Neural progenitor cell (in vitro differentiated cells): ENCODE results near the gene PIAS1. TPM values are rescaled to one million over a fixed set of nuclear protein-coding genes. Genes with fewer than 3 reads are reported as not detected.
A peak's percentile ranks its signal among the peaks of the same experiment; 100 is the strongest.

Experiments
- DNase-seq: peaks from one replicate; pipeline ENCODE4 v3.0.0-alpha.2; 2016; ENCODE audit warnings: low spot score
- H2AFZ ChIP-seq: fragments of 200-600 bp; sonication (generic); replicated peaks from 2 replicates; pipeline ENCODE4 v1.6.1; 2016; ENCODE audit warnings: antibody characterized with exemption
- H3F3A ChIP-seq: fragments of 200-600 bp; sonication (generic); 2 replicates; pipeline ENCODE4 v1.6.1; 2016; ENCODE audit warnings: antibody characterized with exemption, low read depth
- H3K27ac ChIP-seq: fragments of 200-600 bp; sonication (generic); 2 replicates; pipeline ENCODE4 v1.5.1; 2016; ENCODE audit warnings: mild to moderate bottlenecking
- H3K27me3 ChIP-seq: fragments of 200-600 bp; sonication (generic); 2 replicates; pipeline ENCODE4 v1.6.1; 2016; ENCODE audit warnings: mild to moderate bottlenecking, moderate library complexity
- H3K36me3 ChIP-seq: fragments of 200-600 bp; sonication (generic); 2 replicates; pipeline ENCODE4 v1.5.1; 2016
- H3K4me1 ChIP-seq: fragments of 200-600 bp; sonication (generic); 2 replicates; pipeline ENCODE4 v1.6.1; 2016; ENCODE audit warnings: mixed run types
- H3K4me2 ChIP-seq: fragments of 200-600 bp; sonication (generic); 2 replicates; pipeline ENCODE4 v1.6.1; 2016
- H3K4me3 ChIP-seq: fragments of 200-600 bp; sonication (generic); 2 replicates; pipeline ENCODE4 v1.5.1; 2016
- H3K79me2 ChIP-seq: fragments of 200-600 bp; sonication (generic); 2 replicates; pipeline ENCODE4 v1.6.1; 2016; ENCODE audit warnings: low read depth
- H3K9ac ChIP-seq: fragments of 200-600 bp; sonication (generic); 2 replicates; pipeline ENCODE4 v1.6.1; 2016
- H3K9me3 ChIP-seq: fragments of 200-600 bp; sonication (generic); 2 replicates; pipeline ENCODE4 v1.5.1; 2016; ENCODE audit warnings: low read depth
- H4K20me1 ChIP-seq: fragments of 200-600 bp; sonication (generic); 2 replicates; pipeline ENCODE4 v1.6.1; 2016; ENCODE audit warnings: low read depth
- H3K27ac Mint-ChIP-seq: 3 replicates; pipeline ENCODE4 v1.8.0; 2021; ENCODE audit warnings: mixed read lengths
- H3K27me3 Mint-ChIP-seq: 2 replicates; pipeline ENCODE4 v1.8.0; 2022; ENCODE audit warnings: low read depth, mild to moderate bottlenecking, inconsistent platforms, moderate library complexity, mixed read lengths; ENCODE audit not compliant: insufficient read depth
- H3K36me3 Mint-ChIP-seq: 3 replicates; pipeline ENCODE4 v1.8.0; 2021; ENCODE audit warnings: mixed read lengths
- H3K4me1 Mint-ChIP-seq: 3 replicates; pipeline ENCODE4 v1.8.0; 2021; ENCODE audit warnings: mixed read lengths
- H3K4me3 Mint-ChIP-seq: 3 replicates; pipeline ENCODE4 v1.8.0; 2021; ENCODE audit warnings: mild to moderate bottlenecking, moderate library complexity, mixed read lengths
- H3K9me3 Mint-ChIP-seq: 3 replicates; pipeline ENCODE4 v1.8.0; 2020; ENCODE audit warnings: mixed read lengths
- CTCF ChIP-seq: fragments of 200-600 bp; sonication (generic); IDR thresholded peaks from 2 replicates; pipeline ENCODE4 v1.5.1; 2017; ENCODE audit warnings: antibody characterized with exemption, mild to moderate bottlenecking
- EZH2 ChIP-seq: fragments of 200-600 bp; sonication (generic); IDR thresholded peaks from 2 replicates; pipeline ENCODE4 v1.6.1; 2017; ENCODE audit warnings: antibody characterized with exemption, mild to moderate bottlenecking, moderate library complexity
- EZH2phosphoT487 ChIP-seq: fragments of 200-600 bp; sonication (generic); IDR thresholded peaks from 2 replicates; pipeline ENCODE4 v1.6.1; 2017; ENCODE audit warnings: antibody characterized with exemption
- total RNA-seq: library from RNA; depleted of rRNA; stranded (reverse); fragments of >200 nt; gene quantifications from 2 replicates; pipeline ENCODE4 v1.2.3, GENCODE V29; 2015; ENCODE audit warnings: low replicate concordance

PIAS1 gene
- total RNA-seq, 1 donor from 2014 or later, result 34.6 TPM

GRCh38 chr15:68040144-68040543 lies 14.0 kb upstream of the PIAS1 start:
- no peak overlapping the region for H3K27ac ChIP-seq
- no peaks in the 10 kb centered on the region for H3K27me3 ChIP-seq
- TF ChIP-seq EZH2phosphoT487 (no peak), CTCF (no peak), EZH2 (no peak)
- H3K36me3 ChIP-seq, result no peaks in the 10 kb centered on the region
- no peaks in the 10 kb centered on the region for H3F3A ChIP-seq
- peaks cover 24% of the 10 kb centered on the region for H3K9me3 Mint-ChIP-seq
- H2AFZ ChIP-seq, result no peak overlapping the region
- H3K79me2 ChIP-seq, result no peaks in the 10 kb centered on the region
- no peak overlapping the region for H3K9ac ChIP-seq
- no peaks in the 10 kb centered on the region for H3K4me1 ChIP-seq
- H4K20me1 ChIP-seq, result no peaks in the 10 kb centered on the region
- H3K4me2 ChIP-seq, result no peak overlapping the region
- H3K4me3 ChIP-seq, result no peak overlapping the region
- no peak for DNase-seq
- H3K9me3 ChIP-seq, result no peaks in the 10 kb centered on the region
- H3K4me1 Mint-ChIP-seq, result no peaks in the 10 kb centered on the region
- no peak overlapping the region for H3K27ac Mint-ChIP-seq
- H3K27me3 Mint-ChIP-seq, result peaks cover 7% of the 10 kb centered on the region
- H3K4me3 Mint-ChIP-seq, result no peak overlapping the region
- no peaks in the 10 kb centered on the region for H3K36me3 Mint-ChIP-seq

GRCh38 chr15:68042156-68042854 lies 11.8 kb upstream of the PIAS1 start:
- H3K36me3 Mint-ChIP-seq, result no peaks in the 10 kb centered on the region
- Histone ChIP-seq H3K4me3 (no peak overlapping the region), H3K79me2 (no peaks in the 10 kb centered on the region), H2AFZ (peak overlapping the region; percentile 28), H3K27me3 (no peaks in the 10 kb centered on the region), H3F3A (no peaks in the 10 kb centered on the region), H3K27ac (no peak overlapping the region), H3K36me3 (no peaks in the 10 kb centered on the region), H4K20me1 (no peaks in the 10 kb centered on the region), H3K4me1 (no peaks in the 10 kb centered on the region), H3K9ac (no peak overlapping the region), H3K9me3 (no peaks in the 10 kb centered on the region), H3K4me2 (no peak overlapping the region)
- no peak overlapping the region for H3K4me3 Mint-ChIP-seq
- no peak for TF ChIP-seq EZH2
- no peak for TF ChIP-seq EZH2phosphoT487
- TF ChIP-seq CTCF, result no peak
- peaks cover 7% of the 10 kb centered on the region for H3K27me3 Mint-ChIP-seq
- no peak overlapping the region for H3K27ac Mint-ChIP-seq
- peaks cover 24% of the 10 kb centered on the region for H3K9me3 Mint-ChIP-seq
- DNase-seq, result no peak
- H3K4me1 Mint-ChIP-seq, result peaks cover 2% of the 10 kb centered on the region

GRCh38 chr15:68042855-68043222 lies 11.3 kb upstream of the PIAS1 start:
- Histone ChIP-seq H3K79me2 (no peaks in the 10 kb centered on the region), H3K4me2 (no peak overlapping the region), H3K9ac (no peak overlapping the region), H3K27ac (no peak overlapping the region), H2AFZ (peak overlapping the region; percentile 28), H3K9me3 (no peaks in the 10 kb centered on the region), H3K4me3 (no peak overlapping the region), H4K20me1 (no peaks in the 10 kb centered on the region), H3K4me1 (no peaks in the 10 kb centered on the region), H3K36me3 (no peaks in the 10 kb centered on the region), H3F3A (no peaks in the 10 kb centered on the region), H3K27me3 (no peaks in the 10 kb centered on the region)
- Mint-ChIP-seq H3K4me1 (peaks cover 2% of the 10 kb centered on the region), H3K27ac (no peak overlapping the region), H3K9me3 (peaks cover 24% of the 10 kb centered on the region), H3K36me3 (no peaks in the 10 kb centered on the region), H3K4me3 (no peak overlapping the region), H3K27me3 (peaks cover 7% of the 10 kb centered on the region)
- DNase-seq, result no peak
- TF ChIP-seq EZH2phosphoT487 (no peak), CTCF (no peak), EZH2 (no peak)
